Measurements from ENCODE around the gene DMBX1. TPM values are rescaled to one million over a fixed set of nuclear protein-coding genes. Genes with fewer than 3 reads are reported as not detected.

Gene DMBX1
- total and polyA plus RNA-seq, 10 donors: not detected

- TF ChIP-seq POLR2AphosphoS5 (IDR thresholded peaks at IDR 0.05) (no peak), POLR2A (IDR thresholded peaks at IDR 0.05) (no peak)
- intact Hi-C loops (cut with DNase I; ENCODE audit: low total_unique reads): loop anchor here (5.0 kb wide), 1 partner anchor 201 kb away; no protein-coding TSS in a partner anchor
- no peak overlapping the region for H3K4me3 ChIP-seq
- H3K27me3 ChIP-seq (replicated peaks in 1 of 7): peaks cover 0 to 71% (median 10%) of the 10 kb centered on the region in 7 donors
- peaks cover 0 to 18% (median 0%) of the 10 kb centered on the region in 6 donors for H3K4me1 ChIP-seq
- H3K36me3 ChIP-seq: no peaks in the 10 kb centered on the region
- WGBS, 5 donors: 29 to 59% (median 56%) methylated on average over 17 of the region's 17 CpGs
- DNase-seq: no peak
- no peak overlapping the region for H3K27ac ChIP-seq
- H3K9me3 ChIP-seq: no peaks in the 10 kb centered on the region
Measured at GRCh38 chr1:46526013-46526690, 36.5 kb downstream of the DMBX1 start.

- Histone ChIP-seq H3K4me3 (no peak overlapping the region), H3K27ac (no peak overlapping the region), H3K4me1 (peaks cover 0 to 18% (median 0%) of the 10 kb centered on the region in 6 donors), H3K9me3 (no peaks in the 10 kb centered on the region), H3K36me3 (no peaks in the 10 kb centered on the region), H3K27me3 (replicated peaks in 1 of 7) (peaks cover 0 to 77% (median 13%) of the 10 kb centered on the region in 7 donors)
- intact Hi-C loops (cut with DNase I; ENCODE audit: low total_unique reads): loop anchor here (5.0 kb wide), 1 partner anchor 201 kb away; no protein-coding TSS in a partner anchor
- 38 to 67% (median 48%) methylated on average over 10 to 14 of the region's 14 CpGs for WGBS, 5 donors
- no peak for TF ChIP-seq POLR2A (IDR thresholded peaks at IDR 0.05)
- no peak for TF ChIP-seq POLR2AphosphoS5 (IDR thresholded peaks at IDR 0.05)
- no peak for TF ChIP-seq CTCF (IDR thresholded peaks at IDR 0.05 in 8 of 11, conservative IDR thresholded peaks at IDR 0.05 in 3 of 11)
- no peak for DNase-seq
Measured at GRCh38 chr1:46526691-46527291, 37.2 kb downstream of the DMBX1 start.

- peaks cover 0 to 12% (median 2%) of the 10 kb centered on the region in 6 donors for H3K4me1 ChIP-seq
- H3K27ac ChIP-seq: no peak overlapping the region
- H3K4me3 ChIP-seq: no peak overlapping the region
- no peaks in the 10 kb centered on the region for H3K9me3 ChIP-seq
- no peaks in the 10 kb centered on the region for H3K36me3 ChIP-seq
- intact Hi-C loops (cut with DNase I; ENCODE audit: low total_unique reads): loop anchor here (2.0 to 5.0 kb wide), 2 partner anchors 83 to 200 kb away; no protein-coding TSS in a partner anchor
- peak; percentile 89 for DNase-seq
- H3K27me3 ChIP-seq (replicated peaks in 1 of 7): peaks cover 0 to 86% (median 13%) of the 10 kb centered on the region in 7 donors
- WGBS, 5 donors: 27 to 33% (median 30%) methylated on average over 3 of the region's 3 CpGs
- TF ChIP-seq POLR2AphosphoS5 (IDR thresholded peaks at IDR 0.05) (no peak), CTCF (IDR thresholded peaks at IDR 0.05 in 8 of 11, conservative IDR thresholded peaks at IDR 0.05 in 3 of 11) (peak; percentile 44 to 93 (median 85))
Measured at GRCh38 chr1:46527474-46528296, 38.0 kb downstream of the DMBX1 start.

- TF ChIP-seq POLR2AphosphoS5 (IDR thresholded peaks at IDR 0.05): no peak
- TF ChIP-seq POLR2A (IDR thresholded peaks at IDR 0.05): no peak
- TF ChIP-seq CTCF (IDR thresholded peaks at IDR 0.05 in 8 of 11, conservative IDR thresholded peaks at IDR 0.05 in 3 of 11): peak in 6 of 11 experiments; percentile 3 to 58 (median 20)
- WGBS, 5 donors: 33 to 43% (median 35%) methylated on average over 11 of the region's 11 CpGs
- Histone ChIP-seq H3K36me3 (no peaks in the 10 kb centered on the region), H3K27ac (no peak overlapping the region), H3K27me3 (replicated peaks in 1 of 7) (peaks cover 0 to 93% (median 16%) of the 10 kb centered on the region in 7 donors), H3K9me3 (no peaks in the 10 kb centered on the region), H3K4me1 (peaks cover 0 to 14% (median 7%) of the 10 kb centered on the region in 6 donors), H3K4me3 (no peak overlapping the region)
- intact Hi-C loops (cut with DNase I; ENCODE audit: low total_unique reads): loop anchor here (2.0 to 5.0 kb wide), 2 partner anchors 84 to 199 kb away; no protein-coding TSS in a partner anchor
- DNase-seq: no peak
Measured at GRCh38 chr1:46528297-46528955, 38.8 kb downstream of the DMBX1 start.
